H9 (cell line): Measurements from ENCODE around the gene SLC35F3. TPM values are rescaled to one million over a fixed set of nuclear protein-coding genes. Genes with fewer than 3 reads are reported as not detected.

Experiments
- DNase-seq: peaks from one replicate; pipeline ENCODE4 v3.0.0-alpha.2; 2017
- H2AFZ ChIP-seq: one replicate; pipeline ENCODE4 v1.6.1; 2013; ENCODE audit warnings: mild to moderate bottlenecking, low read length, control low read depth, moderate library complexity
- H2AK5ac ChIP-seq: 2 replicates; pipeline ENCODE4 v1.6.1; 2013; ENCODE audit warnings: low read length, control low read depth, mixed read lengths; ENCODE audit not compliant: insufficient read length
- H2BK120ac ChIP-seq: one replicate; pipeline ENCODE4 v1.6.1; 2013; ENCODE audit warnings: low read depth, mild to moderate bottlenecking, low read length, control low read depth, inconsistent platforms; ENCODE audit not compliant: poor library complexity, severe bottlenecking
- H2BK12ac ChIP-seq: 2 replicates; pipeline ENCODE4 v1.6.1; 2013; ENCODE audit warnings: low read length, control low read depth, mixed read lengths, low read depth; ENCODE audit not compliant: insufficient read length
- H2BK15ac ChIP-seq: 2 replicates; pipeline ENCODE4 v1.6.1; 2013; ENCODE audit warnings: low read depth, low read length, control low read depth
- H2BK20ac ChIP-seq: one replicate; pipeline ENCODE4 v1.6.1; 2013; ENCODE audit warnings: low read depth, mild to moderate bottlenecking, low read length, control low read depth, inconsistent platforms; ENCODE audit not compliant: poor library complexity, severe bottlenecking
- H2BK5ac ChIP-seq: 2 replicates; pipeline ENCODE4 v1.6.1; 2013; ENCODE audit warnings: low read length, control low read depth, mixed read lengths; ENCODE audit not compliant: insufficient read length
- H3K14ac ChIP-seq: 2 replicates; pipeline ENCODE4 v1.6.1; 2013; ENCODE audit warnings: low read length, control low read depth; ENCODE audit not compliant: insufficient read depth
- H3K18ac ChIP-seq: 2 replicates; pipeline ENCODE4 v1.6.1; 2013; ENCODE audit warnings: low read depth, mild to moderate bottlenecking, mixed read lengths, low read length, control low read depth; ENCODE audit not compliant: insufficient read length
- H3K23ac ChIP-seq: 2 replicates; pipeline ENCODE4 v1.6.1; 2013; ENCODE audit warnings: low read length, control low read depth, mixed read lengths, low read depth; ENCODE audit not compliant: insufficient read length
- H3K23me2 ChIP-seq: 2 replicates; pipeline ENCODE4 v1.6.1; 2013; ENCODE audit warnings: low read depth, mild to moderate bottlenecking, mixed read lengths, low read length, control low read depth; ENCODE audit not compliant: insufficient read length, poor library complexity, severe bottlenecking
- H3K27ac ChIP-seq: 2 replicates; pipeline ENCODE4 v1.5.1; 2013; ENCODE audit warnings: low read length, control low read depth, mixed read lengths, low read depth; ENCODE audit not compliant: insufficient read length
- H3K27me3 ChIP-seq: 2 replicates; pipeline ENCODE4 v1.6.1; 2013; ENCODE audit warnings: low read length, control low read depth, inconsistent platforms; ENCODE audit not compliant: insufficient read depth
- H3K4ac ChIP-seq: 2 replicates; pipeline ENCODE4 v1.6.1; 2013; ENCODE audit warnings: low read depth, mild to moderate bottlenecking, control low read depth, inconsistent platforms, low read length, moderate library complexity
- H3K4me1 ChIP-seq: 2 replicates; pipeline ENCODE4 v1.6.1; 2013; ENCODE audit warnings: low read length, control low read depth, inconsistent platforms; ENCODE audit not compliant: insufficient read depth
- H3K4me2 ChIP-seq: 2 replicates; pipeline ENCODE4 v1.6.1; 2013; ENCODE audit warnings: low read length, control low read depth, mixed read lengths; ENCODE audit not compliant: insufficient read length, insufficient read depth
- H3K56ac ChIP-seq: 2 replicates; pipeline ENCODE4 v1.6.1; 2013; ENCODE audit warnings: low read depth, mild to moderate bottlenecking, mixed read lengths, low read length, control low read depth; ENCODE audit not compliant: insufficient read length
- H3K79me1 ChIP-seq: 2 replicates; pipeline ENCODE4 v1.6.1; 2013; ENCODE audit warnings: low read depth, mild to moderate bottlenecking, moderate library complexity, low read length, control low read depth, inconsistent platforms; ENCODE audit not compliant: insufficient read depth, poor library complexity, severe bottlenecking
- H3K79me2 ChIP-seq: 2 replicates; pipeline ENCODE4 v1.6.1; 2013; ENCODE audit warnings: low read length, control low read depth, inconsistent platforms; ENCODE audit not compliant: insufficient read depth
- H3K9ac ChIP-seq: 2 replicates; pipeline ENCODE4 v1.6.1; 2013; ENCODE audit warnings: low read length, control low read depth, mixed read lengths; ENCODE audit not compliant: insufficient read length; ENCODE audit errors: extremely low read depth
- H3K9me3 ChIP-seq: one replicate; pipeline ENCODE4 v1.6.1; 2013; ENCODE audit warnings: low read depth, low read length, inconsistent platforms; ENCODE audit not compliant: control insufficient read depth
- H3T11ph ChIP-seq: one replicate; pipeline ENCODE4 v1.6.1; 2013; ENCODE audit warnings: mild to moderate bottlenecking, low read length, control low read depth, inconsistent platforms
- H4K20me1 ChIP-seq: one replicate; pipeline ENCODE4 v1.6.1; 2013; ENCODE audit not compliant: control insufficient read depth, insufficient read length, insufficient read depth
- H4K5ac ChIP-seq: 2 replicates; pipeline ENCODE4 v1.6.1; 2013; ENCODE audit warnings: low read depth, mild to moderate bottlenecking, mixed read lengths, low read length, control low read depth; ENCODE audit not compliant: insufficient read length
- H4K8ac ChIP-seq: replicated peaks from 2 replicates; pipeline ENCODE4 v1.6.1; 2013; ENCODE audit warnings: low read length, control low read depth, mixed read lengths, low read depth; ENCODE audit not compliant: insufficient read length
- H4K91ac ChIP-seq: 2 replicates; pipeline ENCODE4 v1.6.1; 2013; ENCODE audit warnings: low read depth, mild to moderate bottlenecking, moderate library complexity, mixed read lengths, low read length, control low read depth; ENCODE audit not compliant: insufficient read length
- H3K27ac Mint-ChIP-seq, 3 experiments: 2 replicates in 2 of 3; 3 replicates in 1 of 3; pipeline ENCODE4 v1.8.0; 2020 to 2021; ENCODE audit warnings: mixed read lengths in 3 of 3, mild to moderate bottlenecking in 1 of 3, moderate library complexity in 1 of 3
- H3K27me3 Mint-ChIP-seq: 2 replicates; pipeline ENCODE4 v1.8.0; 2021; ENCODE audit warnings: low read depth, mild to moderate bottlenecking, moderate library complexity, mixed read lengths
- H3K36me3 Mint-ChIP-seq, 3 experiments: 2 replicates in 2 of 3; 3 replicates in 1 of 3; pipeline ENCODE4 v1.8.0; 2020 to 2021; ENCODE audit warnings: low read depth in 3 of 3, mixed read lengths in 3 of 3; ENCODE audit not compliant: insufficient read depth in 1 of 3
- H3K4me1 Mint-ChIP-seq, 2 experiments: 2 replicates each; pipeline ENCODE4 v1.8.0; 2020; ENCODE audit warnings: mixed read lengths in 2 of 2
- H3K4me3 Mint-ChIP-seq, 2 experiments: 2 replicates in 1 of 2; 3 replicates in 1 of 2; pipeline ENCODE4 v1.8.0; 2020 to 2021; ENCODE audit warnings: mild to moderate bottlenecking in 2 of 2, mixed read lengths in 2 of 2, moderate library complexity in 1 of 2
- H3K9me3 Mint-ChIP-seq, 2 experiments: 2 replicates in 1 of 2; 3 replicates in 1 of 2; pipeline ENCODE4 v1.8.0; 2020; ENCODE audit warnings: mild to moderate bottlenecking in 2 of 2, mixed read lengths in 2 of 2, moderate library complexity in 1 of 2
- WGBS: extraction: QIAGEN DNeasy Blood & Tissue Kit; methylation state at CpG from one replicate; pipeline ENCODE4 v1.1.7; 2013; ENCODE audit warnings: missing lambda C conversion rate, low lambda C conversion rate, mixed read lengths; ENCODE audit not compliant: insufficient read length; ENCODE audit errors: extremely low coverage; 5-methylcytosine and 5-hydroxymethylcytosine counted together
- total RNA-seq: library from RNA; stranded (reverse); gene quantifications from 2 replicates; pipeline ENCODE4 v1.2.1, GENCODE V29; 2021
- TF ChIP-seq, protein P1 (sequence below): fragments of 200-600 bp; sonication (generic); conservative IDR thresholded peaks from 3 replicates; pipeline ENCODE4 v1.8.0; 2021; ENCODE audit warnings: antibody characterized with exemption, mild to moderate bottlenecking

The SLC35F3 gene
- total RNA-seq, 1 experiment from 2014 or later: 0.81 TPM

- Histone ChIP-seq H3K27me3 (no peaks in the 10 kb centered on the region), H3K4me2 (no peak overlapping the region), H3K23me2 (no peaks in the 10 kb centered on the region), H3K4ac (no peak overlapping the region), H2AFZ (no peak overlapping the region), H2BK120ac (no peak overlapping the region), H2BK20ac (no peak overlapping the region), H2BK12ac (no peak overlapping the region), H3K14ac (no peak overlapping the region), H3K79me1 (no peaks in the 10 kb centered on the region), H4K91ac (no peak overlapping the region), H4K20me1 (no peaks in the 10 kb centered on the region), H2BK5ac (no peak overlapping the region), H3K56ac (no peak overlapping the region), H3K27ac (no peak overlapping the region), H3K9ac (no peak overlapping the region), H2AK5ac (no peak overlapping the region), H3K23ac (no peak overlapping the region), H3K79me2 (no peaks in the 10 kb centered on the region), H3K4me1 (no peaks in the 10 kb centered on the region), H4K5ac (no peak overlapping the region), H3K9me3 (no peaks in the 10 kb centered on the region), H3K18ac (no peak overlapping the region), H4K8ac (no peak overlapping the region), H2BK15ac (no peak overlapping the region), H3T11ph (no peak overlapping the region)
- TF ChIP-seq, protein P1, sequence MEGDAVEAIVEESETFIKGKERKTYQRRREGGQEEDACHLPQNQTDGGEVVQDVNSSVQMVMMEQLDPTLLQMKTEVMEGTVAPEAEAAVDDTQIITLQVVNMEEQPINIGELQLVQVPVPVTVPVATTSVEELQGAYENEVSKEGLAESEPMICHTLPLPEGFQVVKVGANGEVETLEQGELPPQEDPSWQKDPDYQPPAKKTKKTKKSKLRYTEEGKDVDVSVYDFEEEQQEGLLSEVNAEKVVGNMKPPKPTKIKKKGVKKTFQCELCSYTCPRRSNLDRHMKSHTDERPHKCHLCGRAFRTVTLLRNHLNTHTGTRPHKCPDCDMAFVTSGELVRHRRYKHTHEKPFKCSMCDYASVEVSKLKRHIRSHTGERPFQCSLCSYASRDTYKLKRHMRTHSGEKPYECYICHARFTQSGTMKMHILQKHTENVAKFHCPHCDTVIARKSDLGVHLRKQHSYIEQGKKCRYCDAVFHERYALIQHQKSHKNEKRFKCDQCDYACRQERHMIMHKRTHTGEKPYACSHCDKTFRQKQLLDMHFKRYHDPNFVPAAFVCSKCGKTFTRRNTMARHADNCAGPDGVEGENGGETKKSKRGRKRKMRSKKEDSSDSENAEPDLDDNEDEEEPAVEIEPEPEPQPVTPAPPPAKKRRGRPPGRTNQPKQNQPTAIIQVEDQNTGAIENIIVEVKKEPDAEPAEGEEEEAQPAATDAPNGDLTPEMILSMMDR: no peak
- peaks cover 18 to 22% of the 10 kb centered on the region in 2 experiments for H3K9me3 Mint-ChIP-seq
- H3K36me3 Mint-ChIP-seq: peaks cover 9 to 12% (median 9%) of the 10 kb centered on the region in 3 experiments
- H3K27me3 Mint-ChIP-seq: peaks cover 5% of the 10 kb centered on the region
- no peak overlapping the region for H3K27ac Mint-ChIP-seq
- no peak for DNase-seq
- H3K4me1 Mint-ChIP-seq: peaks cover 0 to 3% of the 10 kb centered on the region in 2 experiments; a peak in 2 of 4 replicates
- no CpG with 5 or more reads among the region's 2 CpGs for WGBS
- no peak overlapping the region; a peak in 1 of 5 replicates for H3K4me3 Mint-ChIP-seq
Measured at GRCh38 chr1:234292548-234292947, 388.1 kb downstream of the SLC35F3 start.
